T-helper 17 cell (primary cell): Measurements from ENCODE around the gene PARK7. TPM values are rescaled to one million over a fixed set of nuclear protein-coding genes. Genes with fewer than 3 reads are reported as not detected.

Source experiments
- ATAC-seq: fragments of 150-1000 bp; cut with Tn5 transposase; 2 replicates; pipeline ENCODE4 v1.10.0; 2021; ENCODE audit warnings: mild to moderate bottlenecking, moderate library complexity
- DNase-seq, 3 donors: peaks; one replicate each; pipeline versions ENCODE4 v3.0.0 to v3.0.0-alpha.2; 2020 to 2021
- H3K9me3 ChIP-seq: one replicate; pipeline ENCODE4 v1.7.0; 2013; ENCODE audit warnings: low read length, mild to moderate bottlenecking; ENCODE audit not compliant: control insufficient read depth, poor library complexity, severe bottlenecking
- H3K27ac Mint-ChIP-seq: one replicate; pipeline ENCODE4 v1.8.0; 2022; ENCODE audit warnings: mild to moderate bottlenecking, moderate library complexity, mixed read lengths
- H3K27me3 Mint-ChIP-seq: one replicate; pipeline ENCODE4 v1.8.0; 2022; ENCODE audit warnings: mixed read lengths
- H3K36me3 Mint-ChIP-seq: one replicate; pipeline ENCODE4 v1.8.0; 2022; ENCODE audit warnings: low read depth, mixed read lengths
- H3K4me1 Mint-ChIP-seq: one replicate; pipeline ENCODE4 v1.8.0; 2022; ENCODE audit warnings: mild to moderate bottlenecking, mixed read lengths
- H3K4me3 Mint-ChIP-seq: one replicate; pipeline ENCODE4 v1.8.0; 2022; ENCODE audit warnings: mild to moderate bottlenecking, moderate library complexity, mixed read lengths
- total RNA-seq, 4 donors: library from RNA in 2 of 4; stranded (reverse) in 2 of 4; gene quantifications; one replicate each; pipeline ENCODE4 v1.2.3 and lab custom pipeline; 2022 to 2026

Gene PARK7
- total RNA-seq, 2 donors from 2014 or later: 106 to 123 TPM

GRCh38 chr1:7973086-7973485, 11.6 kb downstream of the PARK7 start:
- no peak for ATAC-seq
- H3K27me3 Mint-ChIP-seq: no peaks in the 10 kb centered on the region
- H3K36me3 Mint-ChIP-seq: peaks cover 4% of the 10 kb centered on the region
- no peak overlapping the region for H3K27ac Mint-ChIP-seq
- no peak for DNase-seq
- peaks cover 11% of the 10 kb centered on the region for H3K4me1 Mint-ChIP-seq
- no peak overlapping the region for H3K4me3 Mint-ChIP-seq
- no peaks in the 10 kb centered on the region for H3K9me3 ChIP-seq

GRCh38 chr1:7975212-7975865, 13.8 kb downstream of the PARK7 start:
- Mint-ChIP-seq H3K4me1 (peaks cover 11% of the 10 kb centered on the region), H3K27me3 (no peaks in the 10 kb centered on the region), H3K4me3 (no peak overlapping the region), H3K27ac (peak overlapping the region; percentile 21), H3K36me3 (peaks cover 4% of the 10 kb centered on the region)
- ATAC-seq: peak; percentile 60
- H3K9me3 ChIP-seq: no peaks in the 10 kb centered on the region
- no peak for DNase-seq

- no peaks in the 10 kb centered on the region for H3K27me3 Mint-ChIP-seq
- peaks cover 7% of the 10 kb centered on the region for H3K4me1 Mint-ChIP-seq
- no peak for DNase-seq
- no peak for ATAC-seq
- no peak overlapping the region for H3K27ac Mint-ChIP-seq
- H3K36me3 Mint-ChIP-seq: no peaks in the 10 kb centered on the region
- H3K4me3 Mint-ChIP-seq: no peak overlapping the region
- no peaks in the 10 kb centered on the region for H3K9me3 ChIP-seq
Measured at GRCh38 chr1:7980984-7981383, 19.5 kb downstream of the PARK7 start.

- Mint-ChIP-seq H3K4me3 (no peak overlapping the region), H3K27me3 (no peaks in the 10 kb centered on the region), H3K27ac (no peak overlapping the region)
Measured at GRCh38 chr1:7983086-7983778, 21.7 kb downstream of the PARK7 start.

GRCh38 chr1:7984811-7985210, 23.3 kb downstream of the PARK7 start:
- H3K36me3 Mint-ChIP-seq: peaks cover 5% of the 10 kb centered on the region
- H3K4me1 Mint-ChIP-seq: peaks cover 12% of the 10 kb centered on the region
- ATAC-seq (no peak), DNase-seq (no peak)
- H3K4me3 Mint-ChIP-seq: no peak overlapping the region
- no peaks in the 10 kb centered on the region for H3K27me3 Mint-ChIP-seq
- no peak overlapping the region for H3K27ac Mint-ChIP-seq
- H3K9me3 ChIP-seq: no peaks in the 10 kb centered on the region

More at GRCh38 chr1:7983086-7983778, 21.7 kb downstream of the PARK7 start:
- H3K9me3 ChIP-seq: no peaks in the 10 kb centered on the region
- peaks cover 5% of the 10 kb centered on the region for H3K36me3 Mint-ChIP-seq
- peaks cover 12% of the 10 kb centered on the region for H3K4me1 Mint-ChIP-seq
- no peak for DNase-seq
- no peak for ATAC-seq

GRCh38 chr1:7985851-7986612, 24.5 kb downstream of the PARK7 start:
- DNase-seq: no peak
- Mint-ChIP-seq H3K27ac (peak overlapping the region; percentile 77), H3K27me3 (no peaks in the 10 kb centered on the region), H3K36me3 (peaks cover 5% of the 10 kb centered on the region), H3K4me3 (no peak overlapping the region), H3K4me1 (peaks cover 12% of the 10 kb centered on the region)
- no peak for ATAC-seq
- H3K9me3 ChIP-seq: no peaks in the 10 kb centered on the region

- peaks cover 5% of the 10 kb centered on the region for H3K36me3 Mint-ChIP-seq
- no peak overlapping the region for H3K27ac Mint-ChIP-seq
Measured at GRCh38 chr1:7987528-7987927, 26.0 kb downstream of the PARK7 start.

GRCh38 chr1:7988576-7988975, 27.1 kb downstream of the PARK7 start:
- peak overlapping the region; percentile 24 for H3K27ac Mint-ChIP-seq
- no peaks in the 10 kb centered on the region for H3K27me3 Mint-ChIP-seq
- no peak overlapping the region for H3K4me3 Mint-ChIP-seq
- H3K9me3 ChIP-seq: no peaks in the 10 kb centered on the region
- ATAC-seq (no peak), DNase-seq (no peak)
- peaks cover 5% of the 10 kb centered on the region for H3K36me3 Mint-ChIP-seq
- H3K4me1 Mint-ChIP-seq: peaks cover 7% of the 10 kb centered on the region

More at GRCh38 chr1:7987528-7987927, 26.0 kb downstream of the PARK7 start:
- H3K4me1 Mint-ChIP-seq: peaks cover 8% of the 10 kb centered on the region
- DNase-seq (no peak), ATAC-seq (no peak)
- H3K27me3 Mint-ChIP-seq: no peaks in the 10 kb centered on the region
- H3K4me3 Mint-ChIP-seq: peak overlapping the region; percentile 21
- H3K9me3 ChIP-seq: no peaks in the 10 kb centered on the region

GRCh38 chr1:7989762-7990428, 28.4 kb downstream of the PARK7 start:
- no peak for DNase-seq
- Mint-ChIP-seq H3K27ac (peak overlapping the region; percentile 5), H3K4me3 (no peak overlapping the region), H3K36me3 (peaks cover 7% of the 10 kb centered on the region), H3K27me3 (no peaks in the 10 kb centered on the region), H3K4me1 (peaks cover 7% of the 10 kb centered on the region)
- no peaks in the 10 kb centered on the region for H3K9me3 ChIP-seq
- ATAC-seq: no peak

- no peaks in the 10 kb centered on the region for H3K27me3 Mint-ChIP-seq
- no peak overlapping the region for H3K4me3 Mint-ChIP-seq
- no peaks in the 10 kb centered on the region for H3K9me3 ChIP-seq
- no peak overlapping the region for H3K27ac Mint-ChIP-seq
- H3K4me1 Mint-ChIP-seq: peaks cover 2% of the 10 kb centered on the region
- no peak for DNase-seq
- H3K36me3 Mint-ChIP-seq: peaks cover 2% of the 10 kb centered on the region
- ATAC-seq: no peak
Measured at GRCh38 chr1:7991504-7992440, 30.3 kb downstream of the PARK7 start.

GRCh38 chr1:7992885-7993284, 31.4 kb downstream of the PARK7 start:
- H3K27ac Mint-ChIP-seq: no peak overlapping the region
- peaks cover 2% of the 10 kb centered on the region for H3K4me1 Mint-ChIP-seq
- H3K9me3 ChIP-seq: no peaks in the 10 kb centered on the region
- H3K27me3 Mint-ChIP-seq: no peaks in the 10 kb centered on the region
- H3K36me3 Mint-ChIP-seq: peaks cover 2% of the 10 kb centered on the region
- no peak overlapping the region for H3K4me3 Mint-ChIP-seq
- DNase-seq (no peak), ATAC-seq (no peak)
